Measurements from ENCODE around the gene MRGPRF.

The MRGPRF gene

GRCh38 chr11:69051381-69052342, 38.6 kb upstream of the MRGPRF start:
- DNase-seq (ENCODE audit: extremely low spot score, insufficient read length, low read depth) (no peak), FAIRE-seq (no peak)

DNA sequence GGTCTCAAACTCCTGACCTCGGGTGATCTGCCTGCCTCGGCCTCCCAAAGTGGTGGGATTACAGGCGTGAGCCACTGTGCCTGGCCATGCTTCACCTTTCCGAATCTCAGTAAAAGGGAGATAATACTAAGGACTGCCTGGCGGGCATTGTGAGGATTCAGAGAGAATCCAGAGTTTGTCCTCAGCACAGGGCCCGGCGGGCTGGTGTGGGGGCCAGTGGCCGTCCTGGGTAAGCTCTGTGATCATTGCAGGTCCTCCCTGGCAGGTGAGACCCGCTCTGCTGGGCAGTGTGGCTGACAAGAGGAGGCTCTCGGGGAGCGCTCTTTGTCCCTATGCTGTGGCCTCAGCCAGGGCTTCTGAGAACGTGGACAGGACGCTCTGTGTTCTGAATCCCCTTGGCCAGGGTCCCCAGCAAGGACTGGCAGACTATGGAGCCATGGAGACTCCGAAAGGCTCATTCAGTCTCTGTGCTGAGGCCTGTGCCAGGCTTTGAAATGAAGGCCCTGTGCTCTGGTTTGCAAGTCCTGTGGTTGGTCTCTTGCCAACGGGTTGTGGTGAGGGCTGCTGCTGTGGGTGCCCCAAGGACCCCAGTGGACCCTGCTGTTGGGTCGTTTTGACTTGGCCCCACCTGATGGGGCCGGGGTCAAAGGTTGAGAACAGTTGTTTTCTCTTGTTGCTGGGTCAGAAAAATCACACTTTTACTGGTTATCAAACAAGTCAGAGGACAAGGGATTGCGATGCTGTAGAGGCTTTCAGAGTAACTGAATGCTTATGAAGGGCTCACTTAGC, 37.7 kb upstream of the MRGPRF start:
- DNase-seq (ENCODE audit: extremely low spot score, insufficient read length, low read depth) (no peak), FAIRE-seq (no peak)

DNA sequence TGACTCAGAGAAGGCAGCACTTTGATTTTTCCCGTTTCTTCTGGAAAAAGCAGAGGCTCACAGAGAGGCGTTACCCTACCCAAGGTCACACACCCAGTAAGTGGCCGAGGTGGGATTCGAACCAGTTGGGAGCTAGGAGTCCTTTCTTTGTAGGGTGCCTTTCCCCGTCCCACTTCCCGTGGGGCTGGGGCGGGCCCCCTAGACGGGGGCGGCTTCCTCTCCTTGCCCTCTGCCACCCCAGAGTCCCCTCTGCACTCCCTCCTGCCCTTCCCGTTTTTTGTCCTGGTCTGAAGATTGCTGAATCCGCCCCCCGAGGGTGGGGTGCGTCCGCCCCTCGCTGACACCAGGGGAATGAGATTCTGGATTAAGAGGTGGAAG, 36.4 kb upstream of the MRGPRF start:
- no peak for FAIRE-seq

DNA sequence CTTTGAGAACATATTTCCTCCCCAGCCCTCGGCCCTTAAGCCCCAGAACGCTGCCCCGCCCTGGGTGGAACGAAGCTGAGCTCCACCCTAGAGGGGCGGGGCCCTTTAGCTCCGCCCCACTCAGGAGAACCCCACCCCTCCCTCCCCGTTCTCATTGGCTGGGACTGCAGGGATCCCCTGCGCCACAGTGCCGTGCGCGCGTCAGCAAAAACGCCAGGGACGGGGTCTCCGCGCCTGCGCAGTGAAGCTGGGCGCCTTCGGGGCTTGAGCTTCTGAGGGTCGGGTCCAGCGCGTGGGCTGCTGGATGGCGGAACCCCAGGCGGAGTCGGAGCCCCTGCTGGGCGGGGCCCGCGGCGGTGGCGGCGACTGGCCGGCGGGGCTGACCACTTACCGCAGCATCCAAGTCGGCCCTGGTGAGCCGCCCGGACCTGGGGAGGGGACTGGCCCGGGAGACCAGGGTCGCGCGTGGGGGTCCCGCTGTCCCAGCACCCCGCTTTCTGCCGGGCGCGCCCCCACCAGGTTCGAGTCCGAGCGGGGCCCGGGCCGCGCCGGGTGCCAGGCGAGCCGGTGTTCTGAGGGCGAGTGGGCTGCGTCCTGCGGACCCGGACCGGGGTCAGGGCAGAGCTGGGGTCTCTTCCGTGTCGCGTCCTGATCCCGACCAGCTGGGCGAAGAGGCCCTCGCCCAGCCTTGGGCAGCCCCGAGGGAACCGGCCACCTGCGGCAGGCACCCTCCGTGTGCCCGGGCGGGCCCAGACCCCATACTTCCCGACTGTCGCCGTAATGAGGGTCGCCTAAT, 35.8 kb upstream of the MRGPRF start, which contains the start of gene TPCN2:
Gene TPCN2 (plus strand): TSS at position 239 of the 796 bp plus-strand sequence. CDS start 66 bp downstream, at position 305.
- peak; percentile 99 for DNase-seq (ENCODE audit: extremely low spot score, insufficient read length, low read depth)
- FAIRE-seq = peak; percentile 92

More for the DNA sequence above, 36.4 kb upstream of the MRGPRF start:
- no peak for DNase-seq (ENCODE audit: extremely low spot score, insufficient read length, low read depth)

- DNase-seq (ENCODE audit: extremely low spot score, insufficient read length, low read depth) = no peak
- no peak for FAIRE-seq
Observed at GRCh38 chr11:69048031-69048693, 35.1 kb upstream of the MRGPRF start.

- DNase-seq (ENCODE audit: extremely low spot score, insufficient read length, low read depth) (no peak), FAIRE-seq (no peak)
Observed at GRCh38 chr11:69044111-69045013, 31.3 kb upstream of the MRGPRF start.

- FAIRE-seq = no peak
- no peak for DNase-seq (ENCODE audit: extremely low spot score, insufficient read length, low read depth)
Observed at GRCh38 chr11:69041516-69041915, 28.5 kb upstream of the MRGPRF start.

- DNase-seq (ENCODE audit: extremely low spot score, insufficient read length, low read depth) (no peak), FAIRE-seq (no peak)
Observed at GRCh38 chr11:69040581-69041260, 27.7 kb upstream of the MRGPRF start.

DNA sequence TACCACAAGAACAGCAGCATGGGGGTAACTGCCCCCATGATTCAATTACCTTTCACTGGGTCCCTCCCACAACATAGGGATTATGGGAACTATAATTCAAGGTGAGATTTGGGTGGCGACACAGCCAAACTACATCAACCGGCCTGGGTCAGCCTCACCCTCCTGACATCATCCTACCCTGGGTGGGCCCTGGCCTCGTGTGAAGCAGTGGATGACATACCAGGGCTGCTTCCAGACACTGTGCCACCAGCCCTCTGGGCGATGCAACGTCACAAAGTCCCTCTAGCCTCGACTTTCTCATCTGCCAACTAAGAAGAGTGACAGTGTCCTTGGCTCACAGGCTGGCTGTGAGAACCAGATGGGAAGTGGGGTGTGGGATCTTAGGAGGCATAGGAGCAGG, 27.0 kb upstream of the MRGPRF start:
- FAIRE-seq (no peak), DNase-seq (ENCODE audit: extremely low spot score, insufficient read length, low read depth) (no peak)

DNA sequence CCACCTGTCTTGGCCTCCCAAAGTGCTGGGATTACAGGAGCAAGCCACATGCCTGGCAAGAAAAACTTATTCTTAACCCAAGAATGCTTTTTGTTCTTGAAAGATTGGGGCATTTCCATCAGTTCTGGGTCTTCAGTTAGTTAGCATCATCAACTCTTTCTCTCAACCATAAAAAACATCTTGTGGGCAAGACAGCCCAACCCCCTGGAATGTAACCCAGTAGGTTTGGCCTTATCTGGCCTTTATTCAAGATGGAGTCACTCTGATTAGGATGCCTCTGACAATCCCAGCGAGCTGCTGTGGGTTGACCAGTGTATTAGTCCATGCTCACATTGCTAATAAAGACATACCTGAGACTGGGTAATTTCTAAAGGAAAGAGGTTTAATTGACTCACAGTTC, 26.5 kb upstream of the MRGPRF start:
- FAIRE-seq (no peak), DNase-seq (ENCODE audit: extremely low spot score, insufficient read length, low read depth) (no peak)

- FAIRE-seq = no peak
- no peak for DNase-seq (ENCODE audit: extremely low spot score, insufficient read length, low read depth)
Observed at GRCh38 chr11:69037544-69037943, 24.5 kb upstream of the MRGPRF start.

- no peak for DNase-seq (ENCODE audit: extremely low spot score, insufficient read length, low read depth)
- FAIRE-seq = no peak
Observed at GRCh38 chr11:69037074-69037473, 24.0 kb upstream of the MRGPRF start.

- no peak for DNase-seq (ENCODE audit: extremely low spot score, insufficient read length, low read depth)
- FAIRE-seq = no peak
Observed at GRCh38 chr11:69035946-69036340, 22.9 kb upstream of the MRGPRF start.

DNA sequence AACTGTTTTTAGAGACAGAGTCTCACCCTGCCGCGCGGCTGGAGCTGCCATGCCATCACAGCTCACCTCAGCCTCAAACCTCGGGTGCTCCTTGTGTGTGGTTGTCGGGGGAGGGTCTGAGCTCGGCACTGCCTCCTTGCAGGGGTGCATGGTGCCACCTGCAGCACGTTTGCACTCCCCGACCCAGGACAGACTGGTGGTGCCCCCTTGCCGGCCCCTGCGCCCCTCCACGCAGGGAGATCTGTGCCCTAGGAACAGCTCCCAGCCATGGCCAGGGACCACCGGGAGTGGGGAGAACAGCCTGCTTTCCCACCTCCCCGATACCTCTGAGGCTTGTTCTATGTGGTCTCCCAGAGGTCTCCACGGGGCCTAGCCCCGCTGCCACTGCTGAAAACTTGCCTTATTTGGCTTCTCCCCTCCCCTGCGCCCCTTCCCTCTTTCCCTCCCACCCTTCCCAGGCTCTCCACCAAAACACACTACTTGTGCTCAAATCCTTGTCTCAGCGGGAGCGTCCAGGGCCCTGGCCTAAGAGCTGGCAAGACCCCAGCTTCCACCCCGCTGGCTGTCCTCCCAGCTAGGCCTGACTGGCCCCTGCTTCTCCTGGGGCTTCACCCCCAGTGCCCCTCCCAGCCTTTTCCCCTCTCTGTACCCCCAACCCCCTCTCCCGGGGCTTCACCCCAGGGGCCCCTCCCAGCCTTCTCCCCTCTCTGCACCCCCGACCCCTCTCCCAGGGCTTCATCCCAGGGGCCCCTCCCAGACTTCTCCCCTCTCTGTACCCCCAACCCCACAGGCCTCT, 22.3 kb upstream of the MRGPRF start:
- no peak for FAIRE-seq
- DNase-seq (ENCODE audit: extremely low spot score, insufficient read length, low read depth) = no peak

DNA sequence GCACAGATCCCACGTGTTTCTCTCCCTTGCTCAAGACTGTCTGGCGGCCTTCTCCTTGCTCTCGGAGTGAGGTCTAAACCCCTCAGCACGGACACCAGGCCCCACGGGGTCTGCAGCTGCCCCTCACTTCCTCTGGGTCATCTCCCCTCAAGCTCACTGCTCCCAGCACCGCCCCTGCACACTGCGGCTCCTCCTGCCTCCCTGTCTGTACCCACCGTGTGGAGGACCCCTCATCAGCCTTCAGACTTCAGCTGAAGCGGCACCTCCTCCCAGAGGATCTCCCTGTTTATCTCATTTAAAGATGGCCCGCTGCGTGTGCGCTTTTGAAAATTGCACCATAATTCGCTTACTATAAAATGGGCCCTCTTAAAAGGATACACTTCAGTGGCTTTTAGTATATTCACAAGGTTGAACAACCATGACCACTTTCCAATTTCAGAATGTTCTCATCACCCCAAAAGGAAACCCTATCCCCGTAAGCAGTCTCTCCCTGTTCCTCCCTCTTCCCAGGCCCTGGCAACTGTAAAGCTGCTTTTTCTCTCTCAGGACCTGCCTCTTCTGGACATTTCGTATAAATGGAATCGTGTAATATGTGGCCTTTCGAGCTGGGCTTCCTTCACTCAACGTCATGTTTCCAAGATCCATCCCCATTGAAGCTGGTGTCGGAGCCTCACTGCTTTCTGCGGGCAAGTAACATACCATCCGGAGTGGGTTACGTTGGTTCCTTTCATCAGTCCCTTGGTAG, 21.2 kb upstream of the MRGPRF start:
- FAIRE-seq = no peak

DNA sequence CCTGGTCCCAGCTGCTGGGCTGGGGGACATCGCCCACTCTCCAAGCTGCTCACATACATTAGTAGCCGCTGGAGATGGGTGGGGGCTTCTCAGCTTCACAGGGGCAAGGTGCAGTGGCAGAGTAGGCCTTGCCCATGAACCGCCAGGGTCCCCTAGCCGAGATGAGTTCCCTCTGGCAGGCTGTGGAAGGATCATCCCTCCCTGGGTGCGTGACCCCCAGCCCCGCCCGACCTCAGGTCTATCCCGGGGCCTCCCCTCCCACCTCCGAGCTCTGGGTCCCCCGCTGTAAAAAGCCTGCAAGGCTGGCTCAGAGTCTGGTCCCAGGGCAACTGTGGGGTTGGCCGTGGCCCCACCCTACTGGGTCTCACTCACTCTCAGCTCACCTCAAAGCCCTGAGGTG, 20.4 kb upstream of the MRGPRF start:
- FAIRE-seq (no peak), DNase-seq (ENCODE audit: extremely low spot score, insufficient read length, low read depth) (no peak)

More for the DNA sequence above, 21.2 kb upstream of the MRGPRF start:
- DNase-seq (ENCODE audit: extremely low spot score, insufficient read length, low read depth) = no peak

GRCh38 chr11:69032833-69033232, 19.8 kb upstream of the MRGPRF start:
- FAIRE-seq (no peak), DNase-seq (ENCODE audit: extremely low spot score, insufficient read length, low read depth) (no peak)

Measured in GM18507 (cell line).